Right atrium auricular region (tissue), 2 donors: ENCODE results near the gene STX10. TPM values are rescaled to one million over a fixed set of nuclear protein-coding genes. Genes with fewer than 3 reads are reported as not detected.
A peak's percentile ranks its signal among the peaks of the same experiment; 100 is the strongest.
"Not testable (repeated sequence)": the region's sequence is repeated elsewhere in the genome, so short reads cannot be mapped to it uniquely, and the experiment has no call there.

Experiments
- DNase-seq: peaks from one replicate; pipeline ENCODE4 v3.0.0-alpha.2; 2019; ENCODE audit warnings: low spot score
- H3K27ac ChIP-seq, 2 donors: fragments of 200-600 bp; sonication (generic); 1 replicate in 1 of 2; 2 replicates in 1 of 2; pipeline ENCODE4 v1.5.1; 2016 to 2019
- H3K27me3 ChIP-seq, 2 donors: fragments of 200-600 bp; sonication (generic); one replicate each; pipeline versions ENCODE4 v1.5.1 to v1.6.0; 2017 to 2019
- H3K36me3 ChIP-seq: fragments of 200-600 bp; sonication (generic); one replicate; pipeline ENCODE4 v1.5.1; 2016
- H3K4me1 ChIP-seq, 2 donors: fragments of 200-600 bp; sonication (generic); one replicate each; pipeline versions ENCODE4 v1.5.1 to v1.6.0; 2017 to 2019
- H3K4me3 ChIP-seq, 2 donors: fragments of 200-600 bp; sonication (generic); 1 replicate in 1 of 2; 2 replicates in 1 of 2; pipeline ENCODE4 v1.5.1; 2017 to 2019; ENCODE audit warnings: mild to moderate bottlenecking in 1 of 2, moderate library complexity in 1 of 2
- H3K9me3 ChIP-seq, 2 donors: fragments of 200-600 bp; sonication (generic); one replicate each; pipeline ENCODE4 v1.5.1; 2019
- total RNA-seq, 2 donors: library from RNA; depleted of rRNA; stranded (reverse); fragments of >200 nt; gene quantifications; one replicate each; pipeline ENCODE4 v1.1.0, GENCODE V29; 2016
- TF ChIP-seq, protein P1 (sequence below), 2 donors: fragments of 200-600 bp; sonication (generic); IDR thresholded peaks; one replicate each; pipeline ENCODE4 v1.5.1; 2019; ENCODE audit warnings: antibody characterized with exemption in 2 of 2

The STX10 gene
- total RNA-seq, 2 donors from 2014 or later, result 33.1 to 39.2 TPM

DNA sequence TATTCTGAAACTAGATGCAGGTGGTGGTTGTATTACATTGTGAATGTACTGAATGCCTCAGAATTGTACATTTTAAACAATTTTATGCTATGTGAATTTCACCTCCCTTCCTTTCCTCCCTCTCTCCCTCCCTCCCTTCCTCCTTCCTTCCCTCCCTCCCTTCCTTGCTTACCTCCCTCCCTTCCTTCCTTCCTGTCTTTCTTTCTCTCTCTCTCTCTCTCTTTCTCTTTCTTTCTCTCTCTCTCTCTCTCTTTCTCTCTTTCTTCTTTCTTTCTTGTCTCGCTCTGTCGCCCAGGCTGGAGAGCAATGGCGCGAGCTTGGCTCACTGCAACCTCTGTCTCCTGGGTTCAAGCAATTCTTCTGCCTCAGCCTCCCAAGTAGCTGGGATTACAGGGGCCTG is 37.2 kb upstream of the STX10 start:
- no peaks in the 10 kb centered on the region for H3K36me3 ChIP-seq
- DNase-seq, result no peak
- TF ChIP-seq, protein P1, sequence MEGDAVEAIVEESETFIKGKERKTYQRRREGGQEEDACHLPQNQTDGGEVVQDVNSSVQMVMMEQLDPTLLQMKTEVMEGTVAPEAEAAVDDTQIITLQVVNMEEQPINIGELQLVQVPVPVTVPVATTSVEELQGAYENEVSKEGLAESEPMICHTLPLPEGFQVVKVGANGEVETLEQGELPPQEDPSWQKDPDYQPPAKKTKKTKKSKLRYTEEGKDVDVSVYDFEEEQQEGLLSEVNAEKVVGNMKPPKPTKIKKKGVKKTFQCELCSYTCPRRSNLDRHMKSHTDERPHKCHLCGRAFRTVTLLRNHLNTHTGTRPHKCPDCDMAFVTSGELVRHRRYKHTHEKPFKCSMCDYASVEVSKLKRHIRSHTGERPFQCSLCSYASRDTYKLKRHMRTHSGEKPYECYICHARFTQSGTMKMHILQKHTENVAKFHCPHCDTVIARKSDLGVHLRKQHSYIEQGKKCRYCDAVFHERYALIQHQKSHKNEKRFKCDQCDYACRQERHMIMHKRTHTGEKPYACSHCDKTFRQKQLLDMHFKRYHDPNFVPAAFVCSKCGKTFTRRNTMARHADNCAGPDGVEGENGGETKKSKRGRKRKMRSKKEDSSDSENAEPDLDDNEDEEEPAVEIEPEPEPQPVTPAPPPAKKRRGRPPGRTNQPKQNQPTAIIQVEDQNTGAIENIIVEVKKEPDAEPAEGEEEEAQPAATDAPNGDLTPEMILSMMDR (IDR thresholded peaks at IDR 0.05), result no peak
- H3K4me1 ChIP-seq, result peaks cover 0 to under 1% of the 10 kb centered on the region in 2 donors
- no peak overlapping the region for H3K4me3 ChIP-seq
- no peaks in the 10 kb centered on the region for H3K27me3 ChIP-seq
- H3K27ac ChIP-seq, result no peak overlapping the region
- H3K9me3 ChIP-seq, result no peaks in the 10 kb centered on the region

DNA sequence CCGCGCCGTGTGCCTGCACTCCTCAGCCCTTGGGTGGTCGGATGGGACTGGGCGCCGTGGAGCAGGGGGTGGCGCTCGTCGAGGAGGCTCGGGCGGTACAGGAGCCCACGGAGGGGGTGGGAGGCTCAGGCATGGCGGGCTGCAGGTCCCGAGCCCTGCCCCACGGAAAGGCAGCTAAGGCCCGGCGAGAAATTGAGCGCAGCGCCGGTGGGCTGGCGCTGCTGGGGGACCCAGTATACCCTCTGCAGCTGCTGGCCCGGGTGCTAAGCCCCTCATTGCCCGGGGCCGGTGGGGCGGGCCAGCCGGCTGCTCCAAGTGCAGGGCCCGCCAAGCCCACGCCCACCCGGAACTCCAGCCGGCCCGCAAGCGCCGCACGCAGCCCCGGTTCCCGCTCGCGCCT is 36.5 kb upstream of the STX10 start:
- not testable (repeated sequence) for H3K27me3 ChIP-seq, H3K4me1 ChIP-seq, H3K9me3 ChIP-seq, H3K36me3 ChIP-seq, DNase-seq, H3K4me3 ChIP-seq, H3K27ac ChIP-seq

DNA sequence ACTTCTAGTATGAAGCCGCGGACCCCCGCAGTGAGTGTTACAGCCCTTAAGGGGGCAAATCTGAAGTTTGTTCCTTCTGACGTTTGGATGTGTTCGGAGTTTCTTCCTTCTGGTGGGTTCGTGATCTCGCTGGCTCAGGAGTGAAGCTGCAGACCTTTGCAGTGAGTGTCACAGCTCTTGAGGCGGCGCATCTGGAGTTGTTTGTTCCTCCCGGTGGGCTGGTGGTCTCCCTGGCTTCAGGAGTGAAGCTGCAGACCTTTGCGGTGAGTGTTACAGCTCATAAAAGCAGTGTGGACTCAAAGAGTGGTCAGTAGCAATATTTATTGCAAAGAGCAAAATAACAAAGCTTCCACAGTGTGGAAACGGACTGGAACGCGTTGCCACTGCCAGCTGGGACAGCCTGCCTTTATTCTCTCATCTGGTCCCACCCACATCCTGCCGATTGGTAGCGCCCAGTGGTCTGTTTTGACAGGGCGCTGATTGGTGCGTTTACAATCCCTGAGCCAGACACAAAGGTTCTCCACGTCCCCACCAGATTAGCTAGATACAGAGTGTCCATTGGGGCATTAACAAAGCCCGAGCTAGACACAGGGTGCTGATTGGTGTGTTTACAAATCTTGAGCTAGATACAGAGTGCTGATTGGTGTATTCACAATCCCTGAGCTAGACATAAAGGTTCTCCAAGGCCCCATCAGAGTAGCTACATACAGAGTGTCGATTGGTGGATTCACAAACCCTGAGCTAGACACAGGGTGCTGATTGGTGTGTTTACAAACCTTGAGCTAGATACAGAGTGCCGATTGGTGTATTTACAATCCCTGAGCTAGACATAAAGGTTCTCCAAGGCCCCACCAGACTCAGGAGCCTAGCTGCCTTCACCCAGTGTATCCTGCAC is 35.8 kb upstream of the STX10 start:
- not testable (repeated sequence) for H3K9me3 ChIP-seq, DNase-seq, H3K4me3 ChIP-seq, H3K36me3 ChIP-seq, H3K27me3 ChIP-seq, H3K27ac ChIP-seq
- peaks cover 0 to 13% of the 10 kb centered on the region in 2 donors for H3K4me1 ChIP-seq

DNA sequence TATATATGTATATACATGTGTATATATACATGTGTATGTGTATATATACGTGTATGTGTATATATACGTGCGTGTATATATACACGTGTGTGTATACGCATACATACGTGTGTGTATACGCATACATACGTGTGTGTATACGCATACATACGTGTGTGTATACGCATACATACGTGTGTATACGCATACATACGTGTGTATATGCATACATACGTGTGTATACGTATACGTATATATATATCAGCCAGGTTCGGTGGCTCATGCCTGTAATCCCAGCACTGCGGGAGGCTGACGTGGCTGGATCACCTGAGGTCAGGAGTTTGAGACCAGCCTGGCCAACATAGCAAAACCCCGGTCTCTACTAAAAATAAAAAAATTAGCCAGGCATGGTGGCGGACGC is 34.8 kb upstream of the STX10 start:
- not testable (repeated sequence) for H3K27ac ChIP-seq, H3K9me3 ChIP-seq, DNase-seq, H3K4me3 ChIP-seq, H3K27me3 ChIP-seq, H3K36me3 ChIP-seq
- peaks cover 0 to 13% of the 10 kb centered on the region in 2 donors for H3K4me1 ChIP-seq

DNA sequence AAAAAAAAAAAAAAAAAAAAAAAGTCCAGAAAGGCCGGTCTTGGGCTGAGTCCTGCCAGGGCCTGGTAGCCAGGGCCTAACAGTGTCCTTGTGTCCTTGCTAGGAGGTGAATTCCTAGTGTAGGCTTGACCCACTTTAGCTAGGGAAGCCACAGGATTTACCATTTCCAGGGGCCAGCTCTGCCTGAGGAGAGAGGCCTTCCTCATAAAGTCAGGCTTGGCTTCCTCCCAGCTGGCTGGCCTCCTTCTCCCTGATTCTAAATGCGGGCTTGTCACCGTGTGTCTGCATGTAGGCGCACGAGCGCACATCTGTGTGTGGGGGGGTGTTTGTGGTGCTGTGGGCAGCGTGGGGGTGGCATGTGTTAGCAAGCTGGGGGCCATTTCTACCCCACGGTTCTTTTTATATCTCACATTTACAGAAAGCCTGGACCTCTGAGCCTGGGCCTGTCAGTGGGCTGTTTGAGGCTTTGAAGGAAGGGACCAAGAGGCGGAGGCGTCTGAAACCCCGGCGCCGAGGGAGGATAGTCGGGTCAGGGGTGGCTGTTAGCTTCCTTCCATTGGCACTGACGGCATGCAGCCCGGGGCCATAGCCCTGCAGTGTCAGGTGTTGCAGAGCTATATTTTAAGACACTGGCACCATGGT is 31.7 kb upstream of the STX10 start:
- no peak overlapping the region for H3K4me3 ChIP-seq

DNA sequence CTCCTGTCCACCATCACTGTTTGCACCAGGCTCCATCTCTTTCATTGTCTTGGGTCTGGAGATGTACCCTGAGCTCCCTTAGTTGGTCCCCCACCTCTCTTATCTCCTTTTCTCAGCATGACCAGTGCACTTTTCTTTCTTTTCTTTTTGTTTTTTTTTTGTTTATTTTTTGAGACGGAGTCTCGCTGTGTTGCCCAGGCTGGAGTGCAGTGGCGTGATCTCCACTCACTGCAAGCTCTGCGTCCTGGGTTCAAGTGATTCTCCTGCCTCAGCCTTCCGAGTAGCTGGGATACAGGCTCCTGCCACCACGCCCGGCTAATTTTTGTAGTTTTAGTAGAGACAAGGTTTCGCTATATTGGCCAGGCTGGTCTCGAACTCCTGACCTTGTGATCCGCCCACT is 28.1 kb upstream of the STX10 start:
- H3K4me3 ChIP-seq, H3K27ac ChIP-seq, DNase-seq, H3K36me3 ChIP-seq, H3K9me3 ChIP-seq, H3K27me3 ChIP-seq: not testable (repeated sequence)
- H3K4me1 ChIP-seq, result peaks cover 0 to 14% of the 10 kb centered on the region in 2 donors

More for the DNA sequence above, 31.7 kb upstream of the STX10 start:
- Histone ChIP-seq H3K27me3 (no peaks in the 10 kb centered on the region), H3K9me3 (no peaks in the 10 kb centered on the region), H3K27ac (peak overlapping the region; percentile 46 to 59), H3K36me3 (no peaks in the 10 kb centered on the region), H3K4me1 (peaks cover 0 to 13% of the 10 kb centered on the region in 2 donors)
- no peak for DNase-seq
- TF ChIP-seq, protein P1 (IDR thresholded peaks at IDR 0.05), result no peak

DNA sequence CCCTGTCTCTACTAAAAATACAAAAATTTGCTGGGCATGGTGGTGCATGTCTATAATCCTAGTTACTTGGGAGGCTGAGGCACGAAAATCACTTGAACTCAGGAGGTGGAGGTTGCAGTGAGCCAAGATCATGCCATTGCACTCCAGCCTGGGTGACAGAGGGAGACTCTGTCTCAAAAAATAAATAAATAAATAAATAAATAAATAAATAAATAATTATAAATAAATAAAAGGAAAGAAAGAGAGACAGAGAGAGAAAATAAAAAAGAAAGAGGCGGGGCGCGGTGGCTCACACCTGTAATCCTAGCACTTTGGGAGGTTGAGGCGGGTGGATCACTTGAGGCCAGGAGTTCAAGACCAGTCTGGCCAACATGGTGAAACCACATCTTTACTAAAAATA is 27.4 kb upstream of the STX10 start:
- H3K27me3 ChIP-seq, H3K9me3 ChIP-seq, DNase-seq, H3K27ac ChIP-seq, H3K4me3 ChIP-seq, H3K36me3 ChIP-seq: not testable (repeated sequence)
- peaks cover 0 to 21% of the 10 kb centered on the region in 2 donors for H3K4me1 ChIP-seq

DNA sequence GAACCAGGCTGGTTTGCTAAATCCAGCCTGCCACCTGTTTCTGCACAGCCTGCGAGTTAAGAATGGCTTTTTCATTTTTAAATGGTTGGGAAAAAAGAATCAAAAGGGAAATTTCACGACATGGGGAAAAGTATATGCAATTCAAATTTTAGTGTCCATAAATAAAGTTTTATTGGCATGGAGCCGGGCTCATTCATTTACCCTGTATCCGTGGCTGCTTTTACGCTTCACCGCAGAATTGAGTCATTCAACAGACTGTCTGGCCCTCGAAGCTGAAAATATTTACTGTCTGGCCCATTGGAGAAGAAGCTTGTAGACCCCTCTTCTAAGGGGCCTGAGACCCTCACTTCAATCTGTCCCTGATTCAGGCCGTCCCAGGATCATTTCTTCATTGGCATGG is 26.2 kb upstream of the STX10 start:
- Histone ChIP-seq H3K27ac (no peak overlapping the region), H3K4me1 (peaks cover 0 to 18% of the 10 kb centered on the region in 2 donors), H3K9me3 (no peaks in the 10 kb centered on the region), H3K27me3 (no peaks in the 10 kb centered on the region), H3K4me3 (no peak overlapping the region), H3K36me3 (no peaks in the 10 kb centered on the region)
- TF ChIP-seq, protein P1 (IDR thresholded peaks at IDR 0.05), result no peak
- DNase-seq, result no peak
